GM12891 (cell line): ENCODE results near the gene WBP2NL.

Experiments used
- POLR2A ChIP-seq: IDR thresholded peaks from 2 replicates; pipeline ENCODE4 v1.6.1; 2011; ENCODE audit warnings: low read depth, low read length, control low read depth
- POLR2AphosphoS5 ChIP-seq: IDR thresholded peaks from 2 replicates; pipeline ENCODE4 v1.6.1; 2011; ENCODE audit warnings: low read depth, low read length, control low read depth

GRCh38 chr22:42056757-42057511 is 58.3 kb downstream of the WBP2NL start:
- no peak for TF ChIP-seq POLR2A
- no peak for TF ChIP-seq POLR2AphosphoS5
